Upper lobe of left lung (tissue), 6 donors: Measurements from ENCODE around the gene LAMA2. TPM values are rescaled to one million over a fixed set of nuclear protein-coding genes. Genes with fewer than 3 reads are reported as not detected.

ENCODE experiments used
- ATAC-seq, 2 donors: fragments of 200-7000 bp; cut with Tn5 transposase; one replicate each; pipeline ENCODE4 v1.9.1; 2022; ENCODE audit warnings: mild to moderate bottlenecking in 2 of 2, moderate library complexity in 2 of 2; ENCODE audit not compliant: low FRiP score in 2 of 2
- DNase-seq, 2 donors: peaks; one replicate each; pipeline ENCODE4 v3.0.0-alpha.2; 2019 to 2020
- H3K27ac ChIP-seq, 4 donors: fragments of 200-600 bp; sonication (generic); one replicate each; pipeline ENCODE4 v1.5.1; 2016 to 2019
- H3K27me3 ChIP-seq, 4 donors: fragments of 200-600 bp; sonication (generic); one replicate each; pipeline ENCODE4 v1.5.1; 2017 to 2019
- H3K36me3 ChIP-seq, 4 donors: fragments of 200-600 bp; sonication (generic); one replicate each; pipeline ENCODE4 v1.5.1; 2016 to 2019
- H3K4me1 ChIP-seq, 4 donors: fragments of 200-600 bp; sonication (generic); one replicate each; pipeline ENCODE4 v1.5.1; 2018 to 2019
- H3K4me3 ChIP-seq, 4 donors: fragments of 200-600 bp; sonication (generic); one replicate each; pipeline ENCODE4 v1.5.1; 2017 to 2019; ENCODE audit warnings: mild to moderate bottlenecking in 2 of 4, moderate library complexity in 1 of 4
- H3K9me3 ChIP-seq, 4 donors: fragments of 200-600 bp; sonication (generic); one replicate each; pipeline ENCODE4 v1.5.1; 2018 to 2019
- EP300 ChIP-seq, 4 donors: sonication (generic); formaldehyde crosslinking; IDR thresholded peaks; one replicate each; pipeline ENCODE4 v1.5.1; 2017; ENCODE audit warnings: antibody characterized with exemption in 4 of 4, control low read depth in 2 of 4
- POLR2A ChIP-seq, 4 donors: fragments of 450-650 bp; IDR thresholded peaks; one replicate each; pipeline ENCODE4 v1.5.1; 2016 to 2017; ENCODE audit warnings: antibody characterized with exemption in 4 of 4, mild to moderate bottlenecking in 2 of 4
- POLR2AphosphoS5 ChIP-seq, 2 donors: sonication (generic); formaldehyde crosslinking; IDR thresholded peaks; one replicate each; pipeline ENCODE4 v1.5.1; 2017; ENCODE audit warnings: antibody characterized with exemption in 2 of 2
- WGBS, 2 donors: methylation state at CpG; one replicate each; pipeline ENCODE4 v1.1.5; 2017 to 2018; 5-methylcytosine and 5-hydroxymethylcytosine counted together
- total RNA-seq, 6 donors: library from RNA; depleted of rRNA in 4 of 6; stranded (reverse); fragments of >200 nt in 4 of 6; gene quantifications; one replicate each; pipeline versions ENCODE4 v1.1.0 to v1.2.1, GENCODE V29; 2016 to 2021
- TF ChIP-seq, protein P1 (sequence below), 6 experiments: fragments of 450-650 bp in 4 of 6; fragments of 200-600 bp in 2 of 6; sonication (generic) in 2 of 6; IDR thresholded peaks; one replicate each; pipeline ENCODE4 v1.5.1; 2016 to 2019; ENCODE audit warnings: antibody characterized with exemption in 6 of 6
- donor health status: DM: no; HTN: no; CAD: no; lungs with moderate emphysema.
- donor health status: DM: no; HTN: yes; CAD: no; lungs with severe emphysema.

The LAMA2 gene
- total RNA-seq, 6 donors from 2014 or later: 41.9 to 82.8 (median 62.4) TPM

DNA sequence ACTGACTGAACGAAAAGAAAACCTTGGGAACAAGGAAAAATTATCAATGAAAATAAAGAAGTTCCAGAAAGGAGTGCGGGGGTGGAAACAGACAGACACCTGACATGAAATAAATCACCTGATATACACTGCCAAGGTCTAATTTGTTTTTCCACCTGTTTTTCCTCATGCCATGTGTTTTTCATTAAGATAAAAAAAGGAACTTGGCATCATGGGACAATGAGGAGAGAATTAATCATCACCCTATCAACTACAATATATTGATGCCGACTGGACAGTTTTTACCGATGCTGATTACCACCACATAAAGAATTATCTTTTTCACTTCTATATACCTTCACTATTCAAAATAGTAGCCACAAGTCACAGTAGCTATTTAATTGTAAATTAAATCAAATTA lies 593.9 kb downstream of the LAMA2 start:
- H3K9me3 ChIP-seq: no peaks in the 10 kb centered on the region
- H3K27me3 ChIP-seq: no peaks in the 10 kb centered on the region
- ATAC-seq (no peak), DNase-seq (no peak)
- no peaks in the 10 kb centered on the region for H3K4me1 ChIP-seq
- TF ChIP-seq EP300 (IDR thresholded peaks at IDR 0.05) (no peak), POLR2AphosphoS5 (IDR thresholded peaks at IDR 0.05) (no peak)
- no peak overlapping the region for H3K27ac ChIP-seq
- no peak overlapping the region for H3K4me3 ChIP-seq
- WGBS, 2 donors: 83 to 91% methylated on average over 4 of the region's 4 CpGs
- H3K36me3 ChIP-seq: peaks cover 0 to 8% (median 3%) of the 10 kb centered on the region in 4 donors

DNA sequence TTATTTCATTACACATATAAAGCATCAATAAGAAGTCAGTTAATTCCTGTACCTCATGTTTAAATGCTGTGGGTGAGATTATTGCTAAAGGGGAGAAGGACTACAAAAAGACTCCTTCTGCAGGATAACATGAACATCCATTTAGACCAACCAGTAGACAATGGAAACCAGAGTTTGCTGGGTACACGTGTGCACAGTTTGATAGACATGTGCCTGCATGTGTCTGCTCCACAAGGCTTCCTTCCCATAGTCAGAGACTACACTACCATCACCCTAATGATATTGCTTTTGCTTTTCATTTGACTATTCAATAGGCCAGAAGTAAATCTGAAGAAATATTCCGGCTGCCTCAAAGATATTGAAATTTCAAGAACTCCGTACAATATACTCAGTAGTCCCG lies 595.4 kb downstream of the LAMA2 start:
- no peak for DNase-seq
- H3K36me3 ChIP-seq: peaks cover 0 to 11% (median 4%) of the 10 kb centered on the region in 4 donors
- H3K9me3 ChIP-seq: no peaks in the 10 kb centered on the region
- H3K27me3 ChIP-seq: no peaks in the 10 kb centered on the region
- TF ChIP-seq POLR2AphosphoS5 (IDR thresholded peaks at IDR 0.05): no peak
- TF ChIP-seq, protein P1, sequence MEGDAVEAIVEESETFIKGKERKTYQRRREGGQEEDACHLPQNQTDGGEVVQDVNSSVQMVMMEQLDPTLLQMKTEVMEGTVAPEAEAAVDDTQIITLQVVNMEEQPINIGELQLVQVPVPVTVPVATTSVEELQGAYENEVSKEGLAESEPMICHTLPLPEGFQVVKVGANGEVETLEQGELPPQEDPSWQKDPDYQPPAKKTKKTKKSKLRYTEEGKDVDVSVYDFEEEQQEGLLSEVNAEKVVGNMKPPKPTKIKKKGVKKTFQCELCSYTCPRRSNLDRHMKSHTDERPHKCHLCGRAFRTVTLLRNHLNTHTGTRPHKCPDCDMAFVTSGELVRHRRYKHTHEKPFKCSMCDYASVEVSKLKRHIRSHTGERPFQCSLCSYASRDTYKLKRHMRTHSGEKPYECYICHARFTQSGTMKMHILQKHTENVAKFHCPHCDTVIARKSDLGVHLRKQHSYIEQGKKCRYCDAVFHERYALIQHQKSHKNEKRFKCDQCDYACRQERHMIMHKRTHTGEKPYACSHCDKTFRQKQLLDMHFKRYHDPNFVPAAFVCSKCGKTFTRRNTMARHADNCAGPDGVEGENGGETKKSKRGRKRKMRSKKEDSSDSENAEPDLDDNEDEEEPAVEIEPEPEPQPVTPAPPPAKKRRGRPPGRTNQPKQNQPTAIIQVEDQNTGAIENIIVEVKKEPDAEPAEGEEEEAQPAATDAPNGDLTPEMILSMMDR (IDR thresholded peaks at IDR 0.05): no peak
- WGBS, 2 donors: 94 to 95% methylated on average over 4 of the region's 4 CpGs
- H3K27ac ChIP-seq: no peak overlapping the region
- no peaks in the 10 kb centered on the region for H3K4me1 ChIP-seq
- no peak for ATAC-seq
- H3K4me3 ChIP-seq: no peak overlapping the region

DNA sequence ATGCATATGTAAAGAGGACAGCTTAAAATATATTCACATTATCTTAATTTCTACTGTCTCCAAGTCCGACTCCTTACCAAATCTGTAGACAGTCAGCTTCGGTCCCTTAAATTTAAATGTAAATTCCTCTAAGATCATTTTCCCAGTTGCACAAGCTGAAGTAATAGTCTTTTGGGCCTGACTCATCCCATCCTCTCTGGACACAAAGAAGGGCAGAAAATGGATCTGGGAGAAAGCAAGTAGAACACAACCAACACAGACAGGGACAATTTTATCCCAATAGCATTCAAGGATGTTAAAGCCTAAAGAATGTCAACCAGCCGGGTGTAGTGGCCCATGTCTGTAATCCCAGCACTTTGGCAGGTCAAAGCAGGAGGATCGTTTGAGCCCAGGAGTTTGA lies 598.8 kb downstream of the LAMA2 start:
- H3K27me3 ChIP-seq: no peaks in the 10 kb centered on the region
- H3K4me3 ChIP-seq: no peak overlapping the region
- 91 to 97% methylated on average over 4 of the region's 4 CpGs for WGBS, 2 donors
- H3K27ac ChIP-seq: no peak overlapping the region
- no peak for DNase-seq
- no peak for TF ChIP-seq POLR2AphosphoS5 (IDR thresholded peaks at IDR 0.05)
- no peak for TF ChIP-seq EP300 (IDR thresholded peaks at IDR 0.05)
- TF ChIP-seq, protein P1 (IDR thresholded peaks at IDR 0.05): no peak
- TF ChIP-seq POLR2A (IDR thresholded peaks at IDR 0.05): no peak
- no peaks in the 10 kb centered on the region for H3K9me3 ChIP-seq
- peaks cover 0 to 22% (median 4%) of the 10 kb centered on the region in 4 donors for H3K36me3 ChIP-seq
- H3K4me1 ChIP-seq: no peaks in the 10 kb centered on the region
- no peak for ATAC-seq

DNA sequence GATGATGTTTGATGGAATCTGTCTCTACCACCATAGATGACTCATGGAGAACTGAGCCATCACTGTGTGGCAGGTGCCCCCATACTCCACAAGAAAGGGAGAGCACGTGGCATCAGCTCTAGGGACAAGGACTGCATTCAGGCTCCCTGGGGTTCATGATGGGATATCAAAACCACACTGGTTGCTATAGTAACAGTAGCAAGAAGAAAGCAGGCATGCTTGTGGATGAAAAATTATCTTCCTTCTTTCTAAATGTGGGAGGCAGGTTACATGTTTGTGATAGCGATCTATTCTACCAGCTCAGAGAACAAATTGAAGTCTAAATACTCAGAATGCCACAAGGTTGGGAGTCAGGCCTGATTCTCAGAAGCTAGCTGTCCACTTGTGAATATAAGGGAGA lies 602.8 kb downstream of the LAMA2 start:
- Histone ChIP-seq H3K4me3 (no peak overlapping the region), H3K4me1 (peaks cover 13 to 15% (median 14%) of the 10 kb centered on the region in 4 donors), H3K27me3 (no peaks in the 10 kb centered on the region), H3K27ac (no peak overlapping the region), H3K36me3 (peaks cover 0 to 22% (median 4%) of the 10 kb centered on the region in 4 donors), H3K9me3 (no peaks in the 10 kb centered on the region)
- ATAC-seq: no peak
- WGBS, 2 donors: 94 to 95% methylated on average over 2 of the region's 2 CpGs
- DNase-seq: no peak
- TF ChIP-seq EP300 (IDR thresholded peaks at IDR 0.05) (no peak), POLR2A (IDR thresholded peaks at IDR 0.05) (no peak), POLR2AphosphoS5 (IDR thresholded peaks at IDR 0.05) (no peak)
- TF ChIP-seq, protein P1 (IDR thresholded peaks at IDR 0.05): no peak

DNA sequence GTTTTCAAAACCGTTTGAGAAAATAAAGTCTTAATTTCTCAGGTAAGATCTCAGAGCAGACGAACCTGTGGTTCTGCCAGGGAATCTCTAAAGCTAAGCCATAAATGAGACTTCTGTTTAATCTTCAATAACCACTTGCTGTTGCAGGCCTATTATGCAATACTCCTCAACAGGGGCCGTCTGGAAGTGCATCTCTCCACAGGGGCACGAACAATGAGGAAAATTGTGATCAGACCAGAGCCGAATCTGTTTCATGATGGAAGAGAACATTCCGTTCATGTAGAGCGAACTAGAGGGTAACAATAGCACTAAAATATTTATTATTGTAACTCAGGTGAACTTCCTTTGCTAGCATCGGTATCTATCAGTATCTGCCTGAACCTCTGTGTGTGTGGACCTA lies 603.4 kb downstream of the LAMA2 start:
- TF ChIP-seq POLR2AphosphoS5 (IDR thresholded peaks at IDR 0.05): no peak
- peaks cover 17 to 20% (median 18%) of the 10 kb centered on the region in 4 donors for H3K4me1 ChIP-seq
- WGBS, 2 donors: 64 to 67% methylated on average over 8 of the region's 8 CpGs
- H3K9me3 ChIP-seq: no peaks in the 10 kb centered on the region
- H3K27ac ChIP-seq: no peak overlapping the region
- DNase-seq: no peak
- H3K36me3 ChIP-seq: peaks cover 0 to 19% (median 3%) of the 10 kb centered on the region in 4 donors
- no peak for ATAC-seq
- no peaks in the 10 kb centered on the region for H3K27me3 ChIP-seq
- H3K4me3 ChIP-seq: no peak overlapping the region

DNA sequence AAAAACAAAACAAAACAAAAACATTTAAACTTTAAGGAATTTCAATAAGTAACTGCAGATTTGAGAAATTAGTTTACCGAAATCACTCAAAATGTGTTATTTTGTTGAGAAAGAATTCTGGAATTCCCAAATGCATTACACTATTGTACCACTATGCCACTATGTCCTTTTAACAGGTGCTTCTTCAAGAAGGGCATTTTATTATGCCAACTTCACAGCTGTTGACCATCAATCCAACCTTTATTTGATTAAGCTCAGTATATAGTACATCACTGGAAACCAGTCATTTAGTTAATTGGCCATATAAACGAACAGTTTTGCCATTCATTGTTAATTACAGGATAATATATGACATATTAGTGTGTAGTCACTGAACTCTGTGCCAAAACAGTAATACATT lies 605.4 kb downstream of the LAMA2 start:
- Histone ChIP-seq H3K4me3 (no peak overlapping the region), H3K4me1 (peaks cover 23 to 27% (median 26%) of the 10 kb centered on the region in 4 donors), H3K36me3 (peaks cover 0 to 11% (median 0%) of the 10 kb centered on the region in 4 donors), H3K27ac (no peak overlapping the region), H3K27me3 (no peaks in the 10 kb centered on the region), H3K9me3 (no peaks in the 10 kb centered on the region)
- ATAC-seq (no peak), DNase-seq (no peak)
- 65 to 67% methylated on average over 2 of the region's 2 CpGs for WGBS, 2 donors
- TF ChIP-seq POLR2A (IDR thresholded peaks at IDR 0.05) (no peak), POLR2AphosphoS5 (IDR thresholded peaks at IDR 0.05) (no peak), EP300 (IDR thresholded peaks at IDR 0.05) (no peak)
- TF ChIP-seq, protein P1 (IDR thresholded peaks at IDR 0.05): no peak
